Skeletal muscle satellite cell (primary cell): ENCODE measurements around the gene POU1F1. TPM values are rescaled to one million over a fixed set of nuclear protein-coding genes. Genes with fewer than 3 reads are reported as not detected.
A peak's percentile ranks its signal among the peaks of the same experiment; 100 is the strongest.
"Not testable (repeated sequence)": the region's sequence is repeated elsewhere in the genome, so short reads cannot be mapped to it uniquely, and the experiment has no call there.

Experiments used
- H3K27me3 ChIP-seq: 2 replicates; pipeline ENCODE4 v1.7.0; 2013; ENCODE audit warnings: low read length; ENCODE audit not compliant: control insufficient read depth, insufficient read depth
- H3K36me3 ChIP-seq: 2 replicates; pipeline ENCODE4 v1.7.0; 2013; ENCODE audit warnings: mild to moderate bottlenecking, control low read depth, low read length; ENCODE audit not compliant: insufficient read depth
- H3K4me1 ChIP-seq: 2 replicates; pipeline ENCODE4 v1.7.0; 2013; ENCODE audit warnings: low read length; ENCODE audit not compliant: control insufficient read depth, insufficient read depth
- H3K4me2 ChIP-seq: 2 replicates; pipeline ENCODE4 v1.7.0; 2013; ENCODE audit warnings: mild to moderate bottlenecking, low read length
- H3K4me3 ChIP-seq: 2 replicates; pipeline ENCODE4 v1.7.0; 2013; ENCODE audit warnings: low read length
- H3K9ac ChIP-seq: 2 replicates; pipeline ENCODE4 v1.7.0; 2013; ENCODE audit warnings: mild to moderate bottlenecking, low read depth, low read length, moderate library complexity
- H3K9me3 ChIP-seq: replicated peaks from 2 replicates; pipeline ENCODE4 v1.7.0; 2013; ENCODE audit warnings: mild to moderate bottlenecking, control low read depth, low read length
- total RNA-seq: library from RNA; depleted of rRNA; stranded (reverse); fragments of >200 nt; gene quantifications from 2 replicates; pipeline ENCODE4 v1.2.3, GENCODE V29; 2012; rRNA removed

Gene POU1F1
- not detected in 2 replicates for total RNA-seq

GRCh38 chr3:87276484-87276883, at the start of gene POU1F1:
POU1F1 (minus strand) TSS chr3:87276584; CDS start chr3:87276462, 122 bp downstream.
- Histone ChIP-seq H3K27me3 (no peaks in the 10 kb centered on the region), H3K4me2 (no peak within 1 kb of the TSS), H3K4me1 (peaks cover 3% of the 10 kb centered on the region), H3K4me3 (no peak within 1 kb of the TSS), H3K9ac (no peak within 1 kb of the TSS), H3K36me3 (no peaks in the 10 kb centered on the region), H3K9me3 (no peaks in the 10 kb centered on the region)

- Histone ChIP-seq H3K27me3 (no peaks in the 10 kb centered on the region), H3K4me3 (no peak overlapping the region), H3K9ac (no peak overlapping the region), H3K4me1 (no peaks in the 10 kb centered on the region), H3K4me2 (no peak overlapping the region), H3K9me3 (no peaks in the 10 kb centered on the region), H3K36me3 (no peaks in the 10 kb centered on the region)
Observed at GRCh38 chr3:87324609-87325008, 48.2 kb upstream of the POU1F1 start.

- H3K4me1 ChIP-seq, result peaks cover 12% of the 10 kb centered on the region
- H3K4me2 ChIP-seq, result no peak overlapping the region
- no peaks in the 10 kb centered on the region for H3K9me3 ChIP-seq
- no peak overlapping the region for H3K4me3 ChIP-seq
- H3K27me3 ChIP-seq, result no peaks in the 10 kb centered on the region
- H3K9ac ChIP-seq, result no peak overlapping the region
- no peaks in the 10 kb centered on the region for H3K36me3 ChIP-seq
Observed at GRCh38 chr3:87320756-87321626, 44.6 kb upstream of the POU1F1 start.

GRCh38 chr3:87318617-87319021, 42.2 kb upstream of the POU1F1 start:
- no peaks in the 10 kb centered on the region for H3K9me3 ChIP-seq
- no peak overlapping the region for H3K4me3 ChIP-seq
- no peaks in the 10 kb centered on the region for H3K36me3 ChIP-seq
- H3K27me3 ChIP-seq, result no peaks in the 10 kb centered on the region
- H3K4me2 ChIP-seq, result peak overlapping the region; percentile 15
- H3K4me1 ChIP-seq, result peaks cover 12% of the 10 kb centered on the region
- H3K9ac ChIP-seq, result no peak overlapping the region

- Histone ChIP-seq H3K36me3 (no peaks in the 10 kb centered on the region), H3K4me3 (no peak overlapping the region), H3K4me2 (no peak overlapping the region), H3K4me1 (peaks cover 12% of the 10 kb centered on the region), H3K9ac (no peak overlapping the region), H3K9me3 (no peaks in the 10 kb centered on the region), H3K27me3 (no peaks in the 10 kb centered on the region)
Observed at GRCh38 chr3:87317779-87318178, 41.4 kb upstream of the POU1F1 start.

GRCh38 chr3:87313641-87314040, 37.3 kb upstream of the POU1F1 start:
- no peak overlapping the region for H3K9ac ChIP-seq

GRCh38 chr3:87311309-87311708, 34.9 kb upstream of the POU1F1 start:
- H3K4me1 ChIP-seq, result peaks cover 4% of the 10 kb centered on the region
- H3K27me3 ChIP-seq, result no peaks in the 10 kb centered on the region
- H3K36me3 ChIP-seq, result no peaks in the 10 kb centered on the region
- H3K4me3 ChIP-seq, result no peak overlapping the region
- no peak overlapping the region for H3K4me2 ChIP-seq
- no peaks in the 10 kb centered on the region for H3K9me3 ChIP-seq
- no peak overlapping the region for H3K9ac ChIP-seq

More at GRCh38 chr3:87313641-87314040, 37.3 kb upstream of the POU1F1 start:
- H3K27me3 ChIP-seq, result no peaks in the 10 kb centered on the region
- no peaks in the 10 kb centered on the region for H3K9me3 ChIP-seq
- no peaks in the 10 kb centered on the region for H3K36me3 ChIP-seq
- peaks cover 12% of the 10 kb centered on the region for H3K4me1 ChIP-seq
- no peak overlapping the region for H3K4me3 ChIP-seq
- H3K4me2 ChIP-seq, result no peak overlapping the region

- Histone ChIP-seq H3K36me3 (no peaks in the 10 kb centered on the region), H3K4me3 (no peak overlapping the region), H3K4me2 (no peak overlapping the region), H3K9ac (no peak overlapping the region), H3K27me3 (no peaks in the 10 kb centered on the region), H3K4me1 (peaks cover 4% of the 10 kb centered on the region), H3K9me3 (no peaks in the 10 kb centered on the region)
Observed at GRCh38 chr3:87309601-87310000, 33.2 kb upstream of the POU1F1 start.

- no peak overlapping the region for H3K9ac ChIP-seq
- peaks cover 4% of the 10 kb centered on the region for H3K4me1 ChIP-seq
- no peaks in the 10 kb centered on the region for H3K9me3 ChIP-seq
- H3K27me3 ChIP-seq, result no peaks in the 10 kb centered on the region
- no peaks in the 10 kb centered on the region for H3K36me3 ChIP-seq
- no peak overlapping the region for H3K4me3 ChIP-seq
- no peak overlapping the region for H3K4me2 ChIP-seq
Observed at GRCh38 chr3:87307805-87308204, 31.4 kb upstream of the POU1F1 start.

- H3K27me3 ChIP-seq, result no peaks in the 10 kb centered on the region
- no peaks in the 10 kb centered on the region for H3K36me3 ChIP-seq
- no peak overlapping the region for H3K9ac ChIP-seq
- H3K4me1 ChIP-seq, result no peaks in the 10 kb centered on the region
- no peak overlapping the region for H3K4me3 ChIP-seq
- no peak overlapping the region for H3K4me2 ChIP-seq
- H3K9me3 ChIP-seq, result no peaks in the 10 kb centered on the region
Observed at GRCh38 chr3:87305517-87305916, 29.1 kb upstream of the POU1F1 start.

- H3K27me3 ChIP-seq, H3K36me3 ChIP-seq, H3K9ac ChIP-seq, H3K9me3 ChIP-seq, H3K4me1 ChIP-seq, H3K4me3 ChIP-seq, H3K4me2 ChIP-seq: not testable (repeated sequence)
Observed at GRCh38 chr3:87305031-87305430, 28.6 kb upstream of the POU1F1 start.
